GM19043 (cell line): ENCODE measurements around the gene P2RY4.
"Not testable (repeated sequence)": the region's sequence is repeated elsewhere in the genome, so short reads cannot be mapped to it uniquely, and the experiment has no call there.

Source experiments
- ATAC-seq: cut with Tn5 transposase; IDR thresholded peaks from one replicate; pipeline ENCODE4 v1.9.1; 2021; ENCODE audit warnings: low read depth; ENCODE audit not compliant: unreplicated experiment

P2RY4 gene

GRCh38 chrX:70244881-70245280, 15.1 kb downstream of the P2RY4 start:
- no peak for ATAC-seq

GRCh38 chrX:70243601-70244000, 16.4 kb downstream of the P2RY4 start:
- not testable (repeated sequence) for ATAC-seq

DNA sequence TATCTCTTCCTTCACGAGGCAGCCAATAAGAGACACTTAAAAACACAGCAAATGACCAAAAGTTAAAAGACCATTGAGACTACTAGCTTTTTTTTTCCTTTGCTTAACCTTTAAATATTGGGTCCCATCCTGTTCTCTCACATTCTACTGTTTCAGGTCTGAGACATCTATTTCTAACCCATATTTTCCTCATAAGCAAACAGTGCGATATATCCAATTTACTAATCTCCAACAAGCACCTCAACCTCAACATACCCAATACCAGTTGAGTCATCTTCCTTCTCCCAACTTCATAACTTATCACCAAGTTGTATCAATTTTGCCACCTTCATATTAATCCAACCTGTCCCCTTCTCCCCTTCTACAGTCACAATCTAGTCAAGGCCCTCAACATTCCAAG, 18.5 kb downstream of the P2RY4 start:
- ATAC-seq: no peak

DNA sequence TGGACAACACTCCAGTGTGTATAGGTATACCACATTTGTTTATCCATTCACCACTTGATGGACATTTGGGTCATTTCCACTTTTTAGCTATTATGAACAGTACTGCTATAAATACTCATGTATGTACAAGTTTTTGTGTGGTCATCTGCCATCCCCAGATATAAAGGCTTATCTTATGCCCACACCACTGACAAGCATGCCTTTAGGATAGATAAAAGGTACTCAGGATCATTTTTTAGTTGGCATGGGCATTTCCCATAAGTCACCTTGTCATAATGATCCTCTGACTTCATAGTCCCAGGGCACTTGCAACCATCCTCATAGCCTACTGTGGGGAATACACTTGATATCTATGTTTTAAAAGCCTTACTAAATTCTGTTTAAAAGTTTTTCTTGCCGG, 19.3 kb downstream of the P2RY4 start:
- ATAC-seq: no peak

GRCh38 chrX:70234355-70234754, 25.6 kb downstream of the P2RY4 start, which contains the start of gene AWAT1:
TSS of gene AWAT1 (plus strand) at chrX:70234655. CDS start at chrX:70234696, 41 bp downstream.
- no peak for ATAC-seq

DNA sequence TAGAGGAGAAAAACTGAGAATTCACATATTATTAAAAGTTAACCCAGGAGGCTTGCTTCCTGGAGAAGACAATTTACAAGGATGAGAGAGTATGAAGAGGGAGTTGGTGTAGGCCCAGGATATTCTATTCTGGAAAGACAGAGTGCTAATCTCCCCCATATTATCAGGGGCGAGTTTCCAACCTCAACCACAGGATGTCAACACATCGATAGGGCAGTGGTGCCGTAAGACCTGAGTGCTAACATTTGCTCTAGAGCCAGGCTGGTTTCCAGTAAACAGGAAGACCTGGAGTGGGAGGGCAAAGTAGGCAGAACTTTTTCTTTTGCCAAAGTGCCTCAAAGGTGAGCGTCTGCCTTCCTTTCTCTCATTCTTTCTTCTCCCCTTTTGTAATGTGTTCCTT, 28.3 kb downstream of the P2RY4 start:
- ATAC-seq: no peak

GRCh38 chrX:70226687-70227086, 33.3 kb downstream of the P2RY4 start:
- ATAC-seq: no peak

DNA sequence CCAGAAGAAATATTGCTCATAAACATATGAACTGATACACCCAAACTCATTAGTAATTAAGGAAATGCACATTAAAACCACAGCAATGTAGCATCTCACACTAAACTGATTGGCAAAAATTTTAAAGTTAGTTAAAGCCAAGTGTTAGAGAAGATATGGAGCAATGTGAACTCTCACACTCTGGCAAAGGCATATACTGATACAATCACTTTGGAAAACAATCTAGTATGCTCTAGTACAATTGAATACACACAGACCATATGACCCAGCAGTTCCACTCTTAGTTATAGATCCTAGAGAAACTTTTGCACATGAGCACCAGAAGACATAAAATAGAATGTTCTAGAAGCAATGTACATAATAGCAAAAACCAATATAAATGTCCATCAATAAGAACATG, 34.0 kb downstream of the P2RY4 start:
- ATAC-seq: no peak

GRCh38 chrX:70219938-70220764, 39.9 kb downstream of the P2RY4 start:
- ATAC-seq: no peak

- ATAC-seq: not testable (repeated sequence)
Measured at GRCh38 chrX:70209570-70209969, 50.4 kb downstream of the P2RY4 start.

DNA sequence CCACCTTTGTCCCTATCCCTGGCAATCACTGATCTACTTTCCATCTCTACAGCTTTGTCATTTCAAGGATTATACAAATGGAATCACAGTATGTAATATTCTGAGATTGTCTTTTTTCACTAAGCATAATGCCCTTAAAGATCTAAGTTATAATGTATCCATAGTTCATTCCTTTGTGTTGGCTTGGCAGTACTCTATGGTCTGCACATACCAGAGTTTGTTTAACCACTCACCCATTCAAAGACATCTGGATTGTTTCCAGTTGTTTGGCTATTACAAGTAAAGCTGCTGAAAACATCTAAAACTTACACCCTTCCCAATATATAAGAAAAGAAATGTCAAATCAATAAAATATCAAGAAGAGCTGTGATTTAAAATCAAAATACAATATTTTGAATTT, 51.5 kb downstream of the P2RY4 start:
- no peak for ATAC-seq
